Eye (tissue), 1 donor: ENCODE measurements around the gene KRT1.

ENCODE experiments used
- DNase-seq: peaks from one replicate; pipeline ENCODE4 v3.0.0-alpha.2; 2015

The KRT1 gene

GRCh38 chr12:52659395-52659794, 20.8 kb downstream of the KRT1 start:
- DNase-seq: no peak

- DNase-seq: no peak
Measured at GRCh38 chr12:52658196-52658595, 22.0 kb downstream of the KRT1 start.

- DNase-seq: no peak
Measured at GRCh38 chr12:52657250-52657902, 22.8 kb downstream of the KRT1 start.

GRCh38 chr12:52656616-52657015, 23.6 kb downstream of the KRT1 start:
- DNase-seq: no peak

- no peak for DNase-seq
Measured at GRCh38 chr12:52655720-52656124, 24.5 kb downstream of the KRT1 start.

- DNase-seq: peak; percentile 20
Measured at GRCh38 chr12:52655251-52655650, 25.0 kb downstream of the KRT1 start.

- no peak for DNase-seq
Measured at GRCh38 chr12:52651726-52652261, 28.4 kb downstream of the KRT1 start, which contains the start of gene KRT2. Gene KRT2, minus strand, starts transcription at chr12:52652211. Its CDS starts 69 bp downstream, at chr12:52652142.

- peak; percentile 10 for DNase-seq
Measured at GRCh38 chr12:52650520-52651081, 29.6 kb downstream of the KRT1 start.

GRCh38 chr12:52649066-52649465, 31.1 kb downstream of the KRT1 start:
- DNase-seq: no peak

GRCh38 chr12:52648012-52648550, 32.1 kb downstream of the KRT1 start:
- DNase-seq: no peak

- no peak for DNase-seq
Measured at GRCh38 chr12:52647601-52648000, 32.6 kb downstream of the KRT1 start.

GRCh38 chr12:52646613-52647012, 33.6 kb downstream of the KRT1 start:
- no peak for DNase-seq

- no peak for DNase-seq
Measured at GRCh38 chr12:52645982-52646381, 34.2 kb downstream of the KRT1 start.

GRCh38 chr12:52645120-52645761, 35.0 kb downstream of the KRT1 start:
- DNase-seq: no peak

GRCh38 chr12:52644078-52644415, 36.2 kb downstream of the KRT1 start:
- no peak for DNase-seq

GRCh38 chr12:52643233-52644077, 36.8 kb downstream of the KRT1 start:
- DNase-seq: no peak

GRCh38 chr12:52641468-52641867, 38.7 kb downstream of the KRT1 start:
- no peak for DNase-seq

- DNase-seq: no peak
Measured at GRCh38 chr12:52637299-52637698, 42.9 kb downstream of the KRT1 start.

GRCh38 chr12:52636592-52637258, 43.5 kb downstream of the KRT1 start:
- no peak for DNase-seq

GRCh38 chr12:52636189-52636588, 44.0 kb downstream of the KRT1 start:
- DNase-seq: no peak

- DNase-seq: no peak
Measured at GRCh38 chr12:52634266-52635056, 45.7 kb downstream of the KRT1 start.

GRCh38 chr12:52633383-52633782, 46.8 kb downstream of the KRT1 start:
- no peak for DNase-seq
